Measurements from ENCODE around the gene APOBEC3F.
"Not testable (repeated sequence)": the region's sequence is repeated elsewhere in the genome, so short reads cannot be mapped to it uniquely, and the experiment has no call there.

APOBEC3F gene

GRCh38 chr22:39040538-39041296, at the start of gene APOBEC3F:
Gene APOBEC3F (plus strand): TSS chr22:39040864. CDS start chr22:39040961, 97 bp downstream.
- POLR2A ChIA-PET; DNase-seq (ENCODE audit: low read depth, low spot score): not testable (repeated sequence)
- CTCF ChIA-PET, result interaction anchor here (0.8 kb wide), 1 partner anchor 19 kb away, joined by 3 read pairs; no protein-coding TSS in a partner anchor
- peak within 1 kb of the TSS; percentile 72 for H3K4me3 ChIP-seq (ENCODE audit: low read depth, low read length)

DNA sequence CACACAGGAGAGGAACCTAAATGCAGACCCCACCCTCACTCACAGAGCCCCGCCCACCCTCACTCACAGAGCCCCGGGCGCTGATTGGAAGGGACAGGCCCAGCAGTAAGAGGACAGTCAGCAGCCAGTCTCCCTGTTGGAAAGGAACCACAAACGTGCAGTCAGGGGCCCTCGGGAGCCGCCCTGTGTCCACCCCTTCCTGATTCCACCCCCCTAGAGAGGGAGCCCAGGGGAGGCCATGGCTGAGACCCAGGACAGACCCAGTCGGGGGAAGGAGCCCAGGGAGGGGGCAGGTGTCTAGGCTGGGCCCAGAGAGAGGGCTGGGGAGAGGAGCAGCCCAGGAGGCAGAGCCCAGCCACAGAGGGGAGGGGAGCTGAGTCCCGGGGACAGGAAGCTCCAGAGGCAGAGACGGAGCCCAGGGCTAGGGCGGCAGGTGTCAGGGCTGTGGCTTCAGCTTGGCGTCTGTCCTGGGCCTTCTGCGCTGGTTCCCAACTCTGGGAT, 47.7 kb upstream of the APOBEC3F start:
- CTCF ChIA-PET, result interaction anchor here (1.1 to 1.4 kb wide), 3 partner anchors 10 to 224 kb away, joined by 6 to 7 read pairs (median 6); no protein-coding TSS in a partner anchor
- H3K4me3 ChIP-seq (ENCODE audit: low read depth, low read length); POLR2A ChIA-PET; DNase-seq (ENCODE audit: low read depth, low spot score): not testable (repeated sequence)

GRCh38 chr22:38996105-38996504, 44.6 kb upstream of the APOBEC3F start:
- ChIA-PET CTCF (interaction anchor here (0.6 to 3.1 kb wide), 3 partner anchors 8 to 126 kb away, joined by 3 to 14 read pairs (median 4); no protein-coding TSS in a partner anchor), POLR2A (interaction anchor here (0.6 kb wide), 1 partner anchor 54 kb away, joined by 3 read pairs; no protein-coding TSS in a partner anchor)
- no peak for DNase-seq (ENCODE audit: low read depth, low spot score)

GRCh38 chr22:38997518-38997917, 43.1 kb upstream of the APOBEC3F start:
- DNase-seq (ENCODE audit: low read depth, low spot score), result no peak
- TF ChIP-seq, protein P1, sequence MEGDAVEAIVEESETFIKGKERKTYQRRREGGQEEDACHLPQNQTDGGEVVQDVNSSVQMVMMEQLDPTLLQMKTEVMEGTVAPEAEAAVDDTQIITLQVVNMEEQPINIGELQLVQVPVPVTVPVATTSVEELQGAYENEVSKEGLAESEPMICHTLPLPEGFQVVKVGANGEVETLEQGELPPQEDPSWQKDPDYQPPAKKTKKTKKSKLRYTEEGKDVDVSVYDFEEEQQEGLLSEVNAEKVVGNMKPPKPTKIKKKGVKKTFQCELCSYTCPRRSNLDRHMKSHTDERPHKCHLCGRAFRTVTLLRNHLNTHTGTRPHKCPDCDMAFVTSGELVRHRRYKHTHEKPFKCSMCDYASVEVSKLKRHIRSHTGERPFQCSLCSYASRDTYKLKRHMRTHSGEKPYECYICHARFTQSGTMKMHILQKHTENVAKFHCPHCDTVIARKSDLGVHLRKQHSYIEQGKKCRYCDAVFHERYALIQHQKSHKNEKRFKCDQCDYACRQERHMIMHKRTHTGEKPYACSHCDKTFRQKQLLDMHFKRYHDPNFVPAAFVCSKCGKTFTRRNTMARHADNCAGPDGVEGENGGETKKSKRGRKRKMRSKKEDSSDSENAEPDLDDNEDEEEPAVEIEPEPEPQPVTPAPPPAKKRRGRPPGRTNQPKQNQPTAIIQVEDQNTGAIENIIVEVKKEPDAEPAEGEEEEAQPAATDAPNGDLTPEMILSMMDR (IDR thresholded peaks at IDR 0.05; ENCODE audit: insufficient read depth, low read length, missing control alignments), result no peak
- no peak overlapping the region for H3K4me3 ChIP-seq (ENCODE audit: low read depth, low read length)
- POLR2A ChIA-PET, result no interaction called here
- CTCF ChIA-PET, result interaction anchor here (3.1 kb wide), 1 partner anchor 128 kb away, joined by 14 read pairs; no protein-coding TSS in a partner anchor

More at GRCh38 chr22:38996105-38996504, 44.6 kb upstream of the APOBEC3F start:
- TF ChIP-seq, protein P1 (IDR thresholded peaks at IDR 0.05; ENCODE audit: insufficient read depth, low read length, missing control alignments), result no peak
- no peak overlapping the region for H3K4me3 ChIP-seq (ENCODE audit: low read depth, low read length)

- CTCF ChIA-PET, result interaction anchor here (0.6 to 12.3 kb wide), 38 partner anchors 8 to 951 kb away, joined by 3 to 238 read pairs (median 4); partner anchors contain the start of genes APOBEC3C, CBX6 and NPTXR
- TF ChIP-seq, protein P1 (IDR thresholded peaks at IDR 0.05; ENCODE audit: insufficient read depth, low read length, missing control alignments), result peak; percentile 74
- H3K4me3 ChIP-seq (ENCODE audit: low read depth, low read length), result no peak overlapping the region
- POLR2A ChIA-PET, result interaction anchor here (0.6 kb wide), 1 partner anchor 308 kb away, joined by 4 read pairs; no protein-coding TSS in a partner anchor
- peak; percentile 26 for DNase-seq (ENCODE audit: low read depth, low spot score)
Measured at GRCh38 chr22:39003165-39003638, 37.5 kb upstream of the APOBEC3F start.

- no peak overlapping the region for H3K4me3 ChIP-seq (ENCODE audit: low read depth, low read length)
- POLR2A ChIA-PET, result no interaction called here
- CTCF ChIA-PET, result interaction anchor here (0.7 to 12.3 kb wide), 10 partner anchors 91 to 955 kb away, joined by 3 to 238 read pairs (median 4); partner anchors contain the start of gene CBX6
- TF ChIP-seq, protein P1 (IDR thresholded peaks at IDR 0.05; ENCODE audit: insufficient read depth, low read length, missing control alignments), result no peak
- DNase-seq (ENCODE audit: low read depth, low spot score), result no peak
Measured at GRCh38 chr22:39007177-39007576, 33.5 kb upstream of the APOBEC3F start.

DNA sequence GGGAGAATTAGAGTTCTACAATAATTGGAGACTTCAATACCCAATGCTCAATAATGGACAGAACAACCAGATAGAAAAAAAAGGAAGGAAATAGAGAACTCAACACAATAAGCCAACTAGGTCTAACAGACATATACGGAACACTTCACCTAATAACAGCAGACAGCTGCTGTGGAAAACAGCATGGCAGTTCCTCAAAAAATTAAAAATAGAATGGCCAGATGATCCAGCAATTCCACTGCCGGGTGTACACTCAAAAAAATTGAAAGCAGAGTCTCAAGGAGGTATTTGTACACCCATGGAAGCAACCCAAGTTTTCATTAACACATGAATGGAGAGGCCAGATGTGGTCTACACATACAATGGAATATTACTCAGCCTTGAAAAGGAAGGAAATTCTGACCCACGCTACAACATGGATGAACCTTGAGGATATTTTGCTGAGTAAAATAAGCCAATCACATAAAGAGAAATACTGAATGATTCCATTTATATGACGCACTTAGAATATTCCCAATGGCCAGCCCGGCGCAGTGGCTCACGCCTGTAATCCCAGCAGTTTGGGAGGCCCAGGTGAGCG, 32.3 kb upstream of the APOBEC3F start:
- POLR2A ChIA-PET, result not testable (repeated sequence)

More for the DNA sequence above, 32.3 kb upstream of the APOBEC3F start:
- CTCF ChIA-PET, result interaction anchor here (1.0 to 12.3 kb wide), 7 partner anchors 9 to 240 kb away, joined by 3 to 238 read pairs (median 3); partner anchors contain the start of gene CBX6
- H3K4me3 ChIP-seq (ENCODE audit: low read depth, low read length); DNase-seq (ENCODE audit: low read depth, low spot score): not testable (repeated sequence)
